HG03439 (cell line): ENCODE results near the gene POU4F1.

Experiments
- ATAC-seq: cut with Tn5 transposase; IDR thresholded peaks from one replicate; pipeline ENCODE4 v1.9.1; 2021; ENCODE audit warnings: mild to moderate bottlenecking, moderate library complexity; ENCODE audit not compliant: unreplicated experiment

The POU4F1 gene

GRCh38 chr13:78593652-78594455 is 9.5 kb downstream of the POU4F1 start:
- no peak for ATAC-seq

GRCh38 chr13:78593129-78593528 is 10.2 kb downstream of the POU4F1 start:
- no peak for ATAC-seq

GRCh38 chr13:78592584-78592983 is 10.8 kb downstream of the POU4F1 start:
- no peak for ATAC-seq

DNA sequence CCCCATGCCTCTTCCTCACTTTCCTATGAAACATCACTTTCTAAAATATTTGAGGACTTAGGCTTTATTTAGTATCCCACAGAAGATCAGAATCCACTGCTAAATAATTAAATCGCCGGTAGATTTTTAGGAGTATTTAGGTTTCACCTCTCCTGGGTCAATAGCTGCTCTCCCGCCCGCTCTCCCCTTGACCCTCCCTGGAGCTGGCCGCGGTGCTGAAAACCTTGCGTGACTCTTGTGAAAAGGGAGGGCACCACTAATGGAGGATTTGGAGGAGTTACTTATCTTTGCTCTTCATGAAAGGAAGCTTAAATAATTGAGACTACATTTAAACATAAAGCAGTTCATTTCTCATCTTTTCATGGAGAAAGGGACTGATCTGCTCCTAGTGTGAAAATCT is 14.1 kb downstream of the POU4F1 start:
- no peak for ATAC-seq

- ATAC-seq, result no peak
Measured at GRCh38 chr13:78587395-78587794, 16.0 kb downstream of the POU4F1 start.

DNA sequence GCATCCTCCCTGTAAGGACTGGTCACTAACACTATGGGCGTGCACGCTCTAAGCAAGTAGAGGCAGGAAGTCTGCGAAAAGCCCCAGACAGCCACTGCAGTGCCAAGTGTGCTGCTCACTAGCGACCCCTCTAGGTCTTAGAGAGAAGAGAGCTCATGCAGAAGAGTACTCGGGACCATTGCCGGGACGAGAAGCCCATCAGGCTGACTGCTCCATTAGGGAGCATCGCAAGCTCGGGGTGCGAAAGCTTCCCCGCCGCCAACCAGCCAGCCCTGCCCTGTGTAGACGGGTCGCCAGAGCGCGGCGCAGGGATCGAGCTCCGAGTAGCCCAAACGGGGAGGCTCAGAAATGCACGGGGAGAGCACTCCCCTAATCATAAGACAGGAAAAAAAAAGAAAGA is 16.6 kb downstream of the POU4F1 start:
- ATAC-seq, result no peak

DNA sequence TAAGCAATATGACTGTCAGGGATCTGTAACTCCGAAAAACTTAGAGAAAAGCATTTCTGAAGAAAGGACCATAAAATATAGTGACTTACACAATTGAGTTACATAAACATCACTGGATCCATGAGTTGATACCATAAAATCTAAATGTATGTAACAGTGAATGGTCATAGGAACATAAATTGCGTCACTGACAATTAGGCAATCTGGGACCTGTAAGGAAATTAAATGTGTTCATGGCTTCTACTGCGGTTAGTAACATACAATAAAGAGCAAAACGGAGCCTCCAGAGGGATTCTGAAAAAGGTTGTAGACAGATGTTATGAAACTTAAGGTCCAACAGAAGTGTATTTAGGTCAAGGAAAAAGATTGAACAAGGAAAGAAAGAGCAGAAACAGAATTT is 27.1 kb downstream of the POU4F1 start:
- ATAC-seq, result no peak

DNA sequence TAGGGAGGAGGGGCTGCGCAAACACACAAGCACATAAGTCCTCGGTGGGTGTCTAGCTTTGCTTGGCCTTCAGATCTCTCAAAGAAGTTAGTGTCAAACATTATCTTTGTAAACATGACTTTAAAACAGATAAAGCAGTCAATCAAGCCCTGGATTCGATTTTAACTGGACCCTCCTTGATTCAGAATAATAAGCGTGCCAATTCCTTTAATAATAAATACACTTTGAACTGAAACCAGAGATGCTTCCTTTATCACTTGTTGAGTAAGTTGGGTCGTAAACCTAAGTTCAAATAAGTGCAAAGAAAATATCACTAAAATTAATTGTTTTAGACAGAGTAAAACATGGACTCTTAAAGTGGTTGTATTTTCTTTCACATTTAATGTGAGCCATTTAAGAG is 30.9 kb downstream of the POU4F1 start:
- no peak for ATAC-seq

- no peak for ATAC-seq
Measured at GRCh38 chr13:78569029-78569428, 34.3 kb downstream of the POU4F1 start.

- no peak for ATAC-seq
Measured at GRCh38 chr13:78566631-78567030, 36.7 kb downstream of the POU4F1 start.

DNA sequence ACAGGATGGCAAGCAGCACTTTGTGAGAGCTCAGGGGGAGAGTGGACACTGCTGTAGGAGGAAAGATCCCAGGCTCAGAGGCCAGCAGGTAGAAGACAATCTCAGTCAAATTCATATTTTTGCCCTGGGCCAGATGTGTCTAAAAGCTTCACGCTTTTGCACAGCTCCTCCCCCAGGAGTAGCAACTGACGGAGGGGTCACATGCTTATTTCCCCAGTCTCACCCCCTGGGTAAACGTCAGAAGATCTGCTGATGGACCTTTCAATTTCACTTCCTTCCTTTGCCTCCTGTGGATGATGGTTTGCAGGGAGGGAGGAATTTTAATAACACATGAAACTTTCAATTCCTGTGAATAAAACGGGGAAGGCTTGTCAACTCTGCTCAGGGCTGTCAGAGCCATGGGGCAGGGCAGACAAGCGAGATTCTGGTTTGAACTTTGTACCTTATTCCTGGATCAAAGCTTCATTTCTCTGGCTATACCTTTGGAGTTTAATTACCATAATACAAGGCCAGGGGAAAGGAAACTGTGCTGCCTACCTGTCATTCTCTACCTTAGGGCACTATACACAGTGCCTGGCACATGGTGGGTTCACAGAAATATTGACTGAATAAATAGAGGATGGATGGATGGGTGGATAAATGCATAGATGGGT is 41.0 kb downstream of the POU4F1 start:
- no peak for ATAC-seq
